EH (cell line): ENCODE data around the gene UGT1A5.
A peak's percentile ranks its signal among the peaks of the same experiment; 100 is the strongest.
"Not testable (repeated sequence)": the region's sequence is repeated elsewhere in the genome, so short reads cannot be mapped to it uniquely, and the experiment has no call there.

Experiments used
- DNase-seq: peaks from one replicate; pipeline ENCODE4 v3.0.0-alpha.2; 2015; ENCODE audit warnings: low read depth

The UGT1A5 gene

DNA sequence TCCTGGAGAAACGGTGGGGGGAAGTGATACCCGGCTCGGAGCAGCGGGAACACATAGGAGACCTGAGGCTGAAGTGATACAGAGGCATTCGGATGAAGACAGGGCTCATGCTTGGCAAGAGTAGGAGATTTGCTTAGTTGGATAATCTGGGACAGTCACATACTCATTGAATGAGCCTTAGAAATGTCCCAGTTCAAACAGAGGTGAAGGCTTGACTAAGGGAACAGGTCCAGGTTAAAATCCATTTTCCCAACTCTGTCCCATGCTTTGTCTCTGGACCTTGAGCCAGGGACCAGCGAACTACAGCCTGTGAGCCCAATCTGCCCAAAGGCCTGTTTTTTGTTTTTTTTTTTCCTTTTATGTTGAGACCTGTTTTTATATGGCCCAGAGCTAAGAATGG is 18.7 kb upstream of the UGT1A5 start:
- peak; percentile 24 for DNase-seq

DNA sequence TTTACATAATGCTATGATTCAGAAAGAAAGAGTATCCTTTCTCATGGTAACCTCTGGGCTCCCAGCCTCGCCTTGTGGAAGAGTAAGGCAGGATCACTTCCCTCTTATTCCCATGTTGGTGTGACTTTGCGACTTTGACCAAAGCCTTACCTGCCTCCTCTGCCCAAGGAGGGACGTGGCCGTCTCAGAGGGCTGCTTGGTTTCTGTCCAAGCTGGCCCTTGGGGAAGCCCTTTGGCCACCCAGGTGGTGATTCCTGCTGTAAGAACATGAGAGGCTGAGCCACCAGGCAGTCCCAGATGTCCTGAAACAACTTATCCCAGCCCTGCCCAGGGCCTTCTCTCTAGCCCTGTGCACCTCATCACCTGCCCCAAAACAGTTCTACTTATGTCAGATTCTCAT is 14.0 kb upstream of the UGT1A5 start:
- no peak for DNase-seq

DNA sequence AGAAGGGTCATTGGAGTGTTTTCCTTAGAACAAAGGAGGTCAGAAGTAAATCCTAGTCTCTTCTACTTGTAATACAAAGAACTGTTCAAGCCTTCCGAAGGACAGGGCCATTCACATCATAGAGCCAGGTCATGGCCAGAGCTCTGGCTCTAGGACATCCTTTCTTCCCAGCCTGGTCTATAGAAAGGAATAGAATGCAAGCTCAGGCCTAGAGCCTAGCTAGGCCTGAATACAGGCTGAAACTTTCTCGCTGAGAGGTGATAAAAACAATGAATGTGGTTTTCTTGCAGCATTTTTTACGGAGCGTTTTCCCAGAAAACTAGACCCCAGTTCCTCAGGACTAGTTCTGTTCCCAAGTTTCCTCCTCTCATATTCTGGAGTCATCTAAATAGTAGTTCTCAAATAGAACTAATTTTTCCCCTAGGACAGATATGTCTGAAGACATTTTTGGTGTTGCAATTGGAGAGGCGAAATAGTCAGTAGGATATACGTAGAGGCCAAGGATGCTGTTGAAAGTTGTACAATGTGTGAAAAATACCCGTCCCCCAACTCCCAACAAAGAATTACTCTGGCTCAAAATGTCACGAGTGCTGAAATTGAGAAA is 13.2 kb upstream of the UGT1A5 start:
- no peak for DNase-seq

DNA sequence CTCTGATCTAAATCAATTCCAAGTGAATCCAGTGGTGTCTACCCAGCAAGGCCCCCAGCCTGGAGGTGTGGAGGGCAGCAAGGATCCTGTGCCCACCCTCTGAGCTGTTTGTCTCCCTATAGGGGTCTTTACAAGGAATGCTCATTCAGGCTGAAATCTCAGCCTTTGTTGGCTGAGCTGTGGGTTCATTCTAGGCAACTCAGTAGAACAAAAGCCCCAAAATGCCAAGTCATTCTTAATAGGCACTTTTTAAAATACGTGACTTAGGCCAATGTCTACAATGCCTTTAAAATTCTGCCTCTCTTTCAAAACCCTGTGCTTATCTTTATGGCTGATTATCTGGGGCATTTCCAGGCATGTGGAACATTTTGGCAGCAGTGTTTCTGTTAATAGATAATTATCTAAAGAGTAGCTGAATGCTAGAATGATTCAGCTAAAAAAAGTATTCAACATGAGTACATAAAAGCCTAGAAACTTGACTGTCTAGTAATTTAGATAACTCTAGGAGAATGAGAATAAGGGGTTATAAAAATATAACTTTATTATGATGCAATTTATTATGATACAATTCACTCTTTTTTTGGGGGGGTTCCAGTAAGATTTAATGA is 12.6 kb upstream of the UGT1A5 start:
- peak; percentile 98 for DNase-seq

DNA sequence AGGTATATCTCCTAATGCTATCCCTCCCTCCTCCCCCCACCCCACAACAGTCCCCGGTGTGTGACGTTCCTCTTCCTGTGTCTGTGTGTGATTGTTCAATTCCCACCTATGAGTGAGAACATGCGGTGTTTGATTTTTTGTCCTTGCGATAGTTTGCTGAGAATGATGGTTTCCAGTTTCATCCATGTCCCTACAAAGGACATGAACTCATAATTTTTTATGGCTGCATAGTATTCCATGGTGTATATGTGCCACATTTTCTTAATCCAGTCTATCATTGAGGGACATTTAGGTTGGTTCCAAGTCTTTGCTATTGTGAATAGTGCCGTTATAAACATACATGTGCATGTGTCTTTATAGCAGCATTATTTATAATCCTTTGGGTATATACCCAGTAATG is 11.9 kb upstream of the UGT1A5 start:
- not testable (repeated sequence) for DNase-seq

DNA sequence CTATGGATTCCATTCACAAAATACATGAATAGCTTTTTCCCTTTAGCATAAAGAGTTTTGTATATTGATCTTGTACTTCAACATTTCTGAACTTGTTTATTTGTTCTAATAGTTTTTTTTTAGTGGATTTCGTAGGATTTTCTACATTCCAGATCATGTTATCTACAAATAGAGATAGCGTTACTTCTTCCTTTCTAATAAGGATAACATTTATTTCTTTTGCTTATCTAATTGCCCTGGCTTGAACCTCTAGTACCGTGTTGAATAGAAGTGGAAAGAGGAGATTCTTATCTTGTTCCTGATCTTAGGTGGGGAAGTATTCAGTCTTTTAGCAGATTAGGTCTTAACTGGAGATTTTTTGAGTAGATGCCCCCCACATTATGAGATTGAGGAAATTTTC is 10.5 kb upstream of the UGT1A5 start:
- DNase-seq, result no peak

DNA sequence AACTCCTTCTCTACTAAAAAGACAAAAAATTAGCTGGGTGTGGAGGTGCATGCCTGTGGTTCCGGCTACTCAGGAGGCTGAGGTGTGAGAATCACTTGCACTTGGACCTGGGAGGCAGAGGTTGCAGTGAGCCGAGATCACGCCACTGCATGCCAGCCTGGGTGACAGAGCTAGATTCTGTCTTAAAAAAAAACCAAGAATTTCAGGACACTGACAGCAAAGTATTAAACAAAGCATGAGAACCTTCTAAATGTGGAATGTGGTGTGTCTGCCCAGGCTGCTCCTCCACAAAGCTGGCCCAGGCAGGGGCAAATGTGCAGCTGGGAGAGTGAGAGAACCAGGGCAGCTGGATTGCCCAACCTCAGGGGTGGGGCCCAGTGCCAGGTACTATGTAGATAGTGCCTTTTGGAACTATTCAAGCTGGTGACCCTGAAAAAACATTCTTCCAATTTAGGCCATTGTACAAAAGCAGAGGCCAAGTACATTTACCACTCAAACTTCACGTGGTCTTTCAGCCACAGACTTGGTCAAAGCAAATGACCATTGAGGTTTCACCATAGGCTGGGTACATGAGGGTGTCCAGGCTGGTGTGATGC is 6.7 kb upstream of the UGT1A5 start:
- DNase-seq, result peak; percentile 87

DNA sequence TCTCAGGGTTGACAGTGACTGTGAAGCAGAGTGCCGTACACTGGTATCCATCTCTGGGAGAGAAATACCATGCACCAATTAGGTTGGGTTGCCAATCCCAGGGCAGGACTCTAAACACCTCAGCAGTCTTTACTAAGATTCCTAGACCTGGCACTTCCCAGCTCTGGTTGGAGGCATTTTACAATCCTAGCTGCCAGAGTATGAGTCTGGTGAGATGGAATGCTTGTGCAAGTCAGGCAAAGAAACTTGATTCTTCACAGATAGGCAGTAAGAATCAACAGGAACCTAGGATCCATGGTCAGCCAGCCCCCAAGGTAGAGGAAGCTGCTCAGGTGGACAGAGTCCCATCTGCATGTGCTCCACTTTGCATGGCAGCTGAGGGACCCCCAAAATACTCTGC is 6.0 kb upstream of the UGT1A5 start:
- DNase-seq, result peak; percentile 85

DNA sequence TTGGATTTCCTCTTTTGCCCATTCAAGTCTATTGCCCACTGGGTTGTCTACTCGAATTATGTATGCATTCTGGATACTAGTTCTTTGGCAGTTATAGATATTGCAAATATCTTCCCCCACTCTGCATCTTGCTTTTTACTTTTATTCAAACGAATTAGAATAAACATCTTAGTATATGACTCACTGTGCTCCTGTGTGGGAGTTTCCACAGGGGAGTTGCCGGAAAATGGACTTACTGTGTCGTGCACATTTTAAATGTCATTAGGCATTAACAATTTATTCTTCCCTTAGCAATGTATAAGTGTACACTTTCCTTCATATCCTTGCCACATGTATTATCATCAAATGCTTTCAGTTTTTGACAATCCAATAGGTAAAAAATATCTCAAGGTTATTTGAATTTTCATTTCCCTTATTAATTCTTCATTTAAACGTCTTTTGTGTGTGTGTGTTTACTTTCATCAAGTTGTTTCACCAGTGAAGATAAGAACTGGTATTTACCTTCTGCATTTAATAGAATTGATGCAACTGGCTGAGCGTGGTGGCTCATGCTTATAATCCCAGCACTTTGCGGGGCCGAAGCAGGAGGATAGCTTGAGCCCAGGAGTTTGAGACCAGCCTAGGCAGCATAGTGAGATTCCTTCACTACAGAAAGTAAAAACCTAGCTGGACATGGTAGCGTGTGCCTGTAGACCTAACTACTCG is 4.6 kb upstream of the UGT1A5 start:
- peak; percentile 57 for DNase-seq

DNA sequence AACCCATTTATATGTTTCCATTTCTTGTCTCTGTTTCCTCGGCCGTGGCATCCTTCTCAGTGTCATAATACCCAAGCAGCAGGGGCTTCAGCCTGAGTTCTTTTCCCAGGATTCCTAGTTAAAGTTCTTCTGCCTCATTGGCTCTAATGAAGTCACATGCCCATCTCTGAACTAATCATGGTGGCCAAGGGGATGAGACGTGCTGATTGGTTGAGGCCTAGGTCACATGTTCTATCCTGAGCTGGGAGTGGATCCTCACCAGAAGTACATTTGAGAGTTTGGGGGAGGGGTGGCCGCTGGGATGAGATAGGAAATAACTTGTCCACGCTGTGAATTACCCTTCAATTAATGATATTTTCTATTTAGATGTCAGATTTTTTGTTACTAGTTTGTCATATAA is 3.8 kb upstream of the UGT1A5 start:
- no peak for DNase-seq

DNA sequence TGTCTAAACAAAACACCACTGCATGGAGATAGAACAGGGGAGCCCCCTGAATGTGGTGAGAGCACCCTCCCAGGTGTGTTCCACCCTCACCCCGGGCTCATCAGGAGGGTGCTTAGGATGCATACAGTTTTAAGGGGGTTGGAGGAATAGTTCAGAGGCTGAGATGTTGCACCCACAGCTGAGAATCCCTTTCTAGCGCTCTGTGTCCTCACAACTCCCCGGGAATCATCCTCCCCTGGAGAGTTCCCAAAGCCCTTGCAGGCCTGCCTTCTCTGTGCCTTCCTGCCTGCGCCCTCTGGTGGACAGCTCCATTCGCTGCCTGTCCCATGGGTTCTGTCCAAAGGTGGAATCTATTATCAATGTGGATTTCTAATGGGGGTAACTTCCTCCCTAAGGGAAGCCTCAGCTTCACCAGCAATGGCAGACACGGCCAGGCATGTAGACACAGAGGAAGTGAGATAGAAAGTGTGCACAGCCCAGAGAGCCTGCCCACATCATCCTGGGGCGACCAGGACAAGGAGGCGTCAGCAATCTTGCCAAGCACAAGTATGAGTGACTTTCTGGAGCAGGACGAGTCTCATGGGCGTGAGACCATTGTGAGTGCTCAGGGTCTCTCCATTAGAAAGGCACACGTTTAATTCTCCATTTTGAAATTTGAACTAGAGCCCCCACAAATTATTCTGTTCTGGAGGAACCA is 1.2 kb upstream of the UGT1A5 start:
- DNase-seq, result peak; percentile 88

DNA sequence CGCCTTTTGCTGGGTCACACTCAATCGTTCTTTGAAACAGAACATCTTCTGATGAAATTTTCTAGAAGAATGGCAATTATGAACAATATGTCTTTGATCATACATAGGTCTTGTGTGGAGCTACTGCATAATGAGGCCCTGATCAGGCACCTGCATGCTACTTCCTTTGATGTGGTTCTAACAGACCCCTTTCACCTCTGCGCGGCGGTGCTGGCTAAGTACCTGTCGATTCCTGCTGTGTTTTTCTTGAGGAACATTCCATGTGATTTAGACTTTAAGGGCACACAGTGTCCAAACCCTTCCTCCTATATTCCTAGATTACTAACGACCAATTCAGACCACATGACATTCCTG is 532 bp downstream of the UGT1A5 start:
- DNase-seq, result no peak

DNA sequence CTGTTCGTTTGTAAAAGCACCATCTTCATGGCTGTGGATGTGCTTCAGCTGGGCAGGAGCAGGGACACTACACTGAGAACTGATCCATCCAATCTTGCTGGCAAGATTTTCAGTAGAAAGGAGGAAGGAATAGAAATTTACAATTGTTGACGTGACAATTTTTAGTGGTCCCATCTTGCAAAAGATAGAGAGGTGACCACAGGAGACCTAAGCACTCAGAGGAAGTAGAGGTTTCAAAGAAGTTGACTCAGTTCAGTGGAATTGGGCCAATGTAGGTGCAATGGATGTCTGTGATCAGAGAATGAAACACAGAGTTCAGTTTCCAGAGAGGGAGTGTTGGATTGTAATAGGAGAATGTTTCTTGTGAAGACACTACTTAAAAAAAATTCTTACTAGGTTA is 1.4 kb downstream of the UGT1A5 start:
- no peak for DNase-seq

DNA sequence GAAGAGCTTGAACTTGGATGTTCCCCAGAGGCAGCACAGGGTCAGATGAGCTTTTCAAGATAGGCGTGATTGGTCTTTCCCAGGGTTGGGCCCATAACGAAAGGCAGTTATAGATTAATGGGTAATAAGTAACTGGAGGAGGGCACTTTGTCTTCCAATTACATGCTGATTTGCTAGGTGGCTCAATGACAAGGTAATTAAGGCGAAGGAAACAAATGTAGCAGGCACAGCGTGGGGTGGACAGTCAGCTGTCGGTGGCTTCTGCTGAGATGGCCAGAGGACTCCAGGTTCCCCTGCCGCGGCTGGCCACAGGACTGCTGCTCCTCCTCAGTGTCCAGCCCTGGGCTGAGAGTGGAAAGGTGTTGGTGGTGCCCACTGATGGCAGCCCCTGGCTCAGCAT is 5.8 kb downstream of the UGT1A5 start, which contains the start of gene UGT1A4:
Gene UGT1A4, plus strand, starts transcription at position 185 of the 400 bp plus-strand sequence. Its CDS starts 85 bp downstream, at position 270.
- no peak for DNase-seq

DNA sequence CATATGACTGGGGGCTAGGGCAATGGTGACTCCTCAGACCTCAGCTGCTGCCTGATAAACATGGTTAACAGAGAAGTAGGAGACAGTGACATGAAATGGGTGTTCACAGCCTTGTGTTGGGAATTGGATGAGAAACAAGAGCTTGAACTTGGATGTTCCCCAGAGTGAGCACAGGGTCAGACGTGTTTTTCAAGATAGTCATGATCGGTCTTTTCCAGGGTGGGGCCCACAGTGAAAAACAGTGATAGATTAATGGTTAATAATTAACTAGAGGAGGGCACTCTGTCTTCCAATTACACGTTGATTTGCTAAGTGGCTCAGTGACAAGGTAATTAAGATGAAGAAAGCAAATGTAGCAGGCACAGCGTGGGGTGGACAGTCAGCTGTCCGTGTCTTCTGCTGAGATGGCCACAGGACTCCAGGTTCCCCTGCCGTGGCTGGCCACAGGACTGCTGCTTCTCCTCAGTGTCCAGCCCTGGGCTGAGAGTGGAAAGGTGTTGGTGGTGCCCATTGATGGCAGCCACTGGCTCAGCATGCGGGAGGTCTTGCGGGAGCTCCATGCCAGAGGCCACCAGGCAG is 16.1 kb downstream of the UGT1A5 start, which contains the start of gene UGT1A3:
Gene UGT1A3, plus strand, starts transcription at position 320 of the 579 bp plus-strand sequence. Its CDS starts 85 bp downstream, at position 405.
- no peak for DNase-seq

DNA sequence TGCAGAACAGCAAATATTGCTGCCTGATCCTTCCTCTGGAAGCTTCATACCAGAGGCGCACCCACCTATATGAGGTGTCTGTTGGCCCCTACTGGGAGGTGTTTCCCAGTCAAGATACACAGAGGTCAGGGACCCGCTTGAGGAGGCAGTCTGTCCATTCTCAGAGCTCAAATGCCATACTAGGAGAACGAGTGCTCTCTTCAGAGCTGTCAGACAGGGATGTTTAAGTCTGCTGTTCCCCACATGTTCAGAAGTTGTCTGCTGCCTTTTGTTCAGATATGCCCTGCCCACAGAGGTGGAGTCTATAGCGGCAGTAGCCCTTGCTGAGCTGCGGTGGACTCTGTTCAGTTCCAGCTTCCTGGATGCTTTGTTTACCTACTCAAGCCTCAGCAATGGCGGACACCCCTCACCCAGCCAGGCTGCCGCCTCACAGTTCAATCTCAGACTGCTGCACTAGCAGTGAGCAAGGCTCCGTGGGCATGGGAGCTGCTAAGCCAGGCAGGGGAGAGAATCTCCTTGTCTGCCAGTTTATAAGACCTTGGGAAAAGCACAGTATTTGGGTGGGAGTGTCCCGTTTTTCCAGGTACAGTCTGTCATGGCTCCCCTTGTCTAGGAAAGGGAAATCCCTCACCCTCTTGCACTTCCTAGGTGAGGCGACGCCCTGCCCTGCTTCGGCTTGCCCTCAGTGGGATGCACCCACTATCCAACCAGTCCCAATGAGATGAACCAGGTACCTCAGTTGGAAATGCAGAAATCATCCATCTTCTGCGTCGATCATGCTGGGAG is 24.4 kb downstream of the UGT1A5 start:
- not testable (repeated sequence) for DNase-seq

DNA sequence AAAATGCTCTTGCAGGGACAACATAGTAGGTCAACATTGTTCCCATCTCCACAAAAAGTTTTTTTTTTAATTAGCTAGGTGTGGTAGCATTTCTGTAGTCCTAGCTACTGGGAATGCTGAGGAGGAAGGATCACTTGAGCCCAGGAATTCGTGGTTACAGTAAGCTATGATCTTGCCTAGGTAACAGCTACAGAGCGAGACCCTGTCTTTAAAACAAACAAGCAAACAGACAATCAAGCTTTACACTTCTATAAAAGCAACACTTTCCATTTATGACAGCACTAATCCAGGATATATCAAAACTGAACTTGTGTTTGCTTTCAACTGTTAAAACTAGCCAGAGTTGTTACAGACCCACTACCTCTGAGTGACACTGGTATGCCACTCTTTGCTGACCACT is 28.2 kb downstream of the UGT1A5 start:
- DNase-seq, result no peak

DNA sequence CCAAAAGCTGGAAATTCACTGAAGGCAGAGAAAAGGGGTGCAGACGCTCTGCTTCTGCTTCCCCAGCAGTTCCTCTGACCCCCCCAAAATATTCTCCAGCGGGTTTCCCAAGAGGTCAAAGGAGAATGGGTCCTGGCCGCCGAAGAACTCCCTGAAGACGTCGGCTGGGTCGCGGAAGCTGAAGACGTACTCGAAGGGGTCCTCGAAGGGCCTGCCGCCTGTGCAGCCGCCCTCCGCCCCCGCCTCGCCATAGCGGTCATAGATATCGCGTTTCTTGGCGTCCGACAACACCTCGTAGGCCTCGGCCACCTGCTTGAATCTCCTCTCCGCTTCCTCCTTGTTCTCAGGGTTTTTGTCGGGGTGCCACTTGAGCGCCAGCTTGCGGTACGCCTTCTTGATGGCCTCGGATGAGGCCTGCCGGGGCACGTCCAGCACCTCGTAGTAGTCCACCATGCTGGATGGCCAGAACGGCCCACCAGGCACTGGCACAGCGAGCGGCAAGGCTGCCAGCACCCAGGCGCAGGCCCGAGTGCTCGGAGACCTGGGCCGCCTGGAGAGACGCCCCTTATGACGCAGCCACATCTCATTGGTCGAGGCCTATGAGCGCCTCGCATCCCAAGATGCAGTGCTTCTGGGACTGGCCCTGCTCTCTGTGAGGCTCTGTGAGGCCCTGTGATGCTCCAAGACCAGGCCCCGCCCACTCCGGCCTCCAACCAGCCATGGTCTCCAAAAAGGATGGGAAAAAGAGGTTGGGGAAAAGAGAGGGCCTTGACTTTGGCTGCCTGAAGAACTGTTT is 31.0 kb downstream of the UGT1A5 start:
- no peak for DNase-seq

DNA sequence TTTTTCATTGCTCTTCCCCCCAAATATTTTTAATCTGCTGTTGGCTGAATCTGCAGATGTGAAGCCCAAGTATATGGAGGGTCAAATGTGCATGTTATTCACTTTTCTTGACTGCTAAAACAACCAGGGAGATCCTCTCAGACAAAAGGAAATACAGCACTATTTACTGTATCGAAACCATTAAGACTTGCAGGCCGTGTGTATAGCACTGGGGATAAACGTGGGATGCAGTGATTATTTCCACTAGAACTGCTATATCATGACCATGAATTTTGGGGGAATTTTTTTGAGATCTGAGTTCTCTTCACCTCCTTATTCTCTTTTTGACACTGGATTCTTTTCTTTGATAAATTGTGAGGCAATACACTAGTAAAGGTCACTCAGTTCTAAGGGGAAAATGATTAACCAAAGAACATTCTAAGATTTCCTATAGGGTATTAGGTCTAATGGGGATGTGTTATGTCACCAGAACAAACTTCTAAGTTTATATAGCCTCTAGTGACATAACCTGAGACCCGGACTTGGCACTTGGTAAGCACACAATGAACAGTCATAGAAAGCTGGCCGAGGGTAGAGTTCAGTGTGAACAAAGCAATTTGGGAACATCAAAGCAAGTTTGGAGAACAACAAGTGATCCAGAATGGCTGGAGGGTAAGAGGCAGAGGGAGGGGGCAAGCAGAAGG is 32.5 kb downstream of the UGT1A5 start:
- no peak for DNase-seq

DNA sequence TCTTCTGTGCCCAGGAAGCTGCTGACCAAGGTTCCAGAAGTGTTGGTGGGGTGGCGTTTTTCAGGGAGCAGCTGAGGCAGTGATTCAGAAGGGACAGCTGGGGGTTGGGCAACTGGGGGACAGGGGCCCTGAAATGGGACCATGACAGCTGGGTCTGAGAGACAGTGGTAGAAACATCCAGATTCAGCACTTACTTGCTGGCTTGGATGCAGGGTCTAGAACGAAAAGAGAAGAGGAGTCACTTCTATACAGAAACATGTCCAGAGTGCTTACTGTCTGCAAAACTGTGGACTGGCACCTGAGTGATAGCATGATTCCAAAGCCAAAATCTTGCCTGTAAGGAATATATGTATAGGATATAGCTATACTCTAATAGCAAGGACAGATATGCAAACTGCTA is 33.1 kb downstream of the UGT1A5 start:
- not testable (repeated sequence) for DNase-seq
